Central memory CD8-positive, alpha-beta T cell (primary cell): Measurements from ENCODE around the gene BLVRB.

ENCODE experiments used
- ATAC-seq: fragments of 150-1000 bp; cut with Tn5 transposase; replicated peaks from 2 replicates; pipeline ENCODE4 v1.10.0; 2022; ENCODE audit warnings: mild to moderate bottlenecking, moderate FRiP score, moderate number of reproducible peaks; ENCODE audit not compliant: poor library complexity, severe bottlenecking; ENCODE audit errors: extremely low read depth
- DNase-seq, 2 donors: peaks; one replicate each; pipeline ENCODE4 v3.0.0; 2021; ENCODE audit warnings: low spot score in 2 of 2
- H3K27ac Mint-ChIP-seq: one replicate; pipeline ENCODE4 v1.8.0; 2022; ENCODE audit warnings: low read depth, mild to moderate bottlenecking, moderate library complexity, mixed read lengths
- H3K27me3 Mint-ChIP-seq: one replicate; pipeline ENCODE4 v1.8.0; 2022; ENCODE audit warnings: mixed read lengths
- H3K36me3 Mint-ChIP-seq: one replicate; pipeline ENCODE4 v1.8.0; 2022; ENCODE audit warnings: mild to moderate bottlenecking, moderate library complexity, mixed read lengths; ENCODE audit not compliant: insufficient read depth
- H3K4me1 Mint-ChIP-seq: one replicate; pipeline ENCODE4 v1.8.0; 2022; ENCODE audit warnings: mixed read lengths
- H3K4me3 Mint-ChIP-seq: one replicate; pipeline ENCODE4 v1.8.0; 2022; ENCODE audit warnings: mild to moderate bottlenecking, moderate library complexity, mixed read lengths
- H3K9me3 Mint-ChIP-seq: one replicate; pipeline ENCODE4 v1.8.0; 2022; ENCODE audit warnings: mixed read lengths

Gene BLVRB

DNA sequence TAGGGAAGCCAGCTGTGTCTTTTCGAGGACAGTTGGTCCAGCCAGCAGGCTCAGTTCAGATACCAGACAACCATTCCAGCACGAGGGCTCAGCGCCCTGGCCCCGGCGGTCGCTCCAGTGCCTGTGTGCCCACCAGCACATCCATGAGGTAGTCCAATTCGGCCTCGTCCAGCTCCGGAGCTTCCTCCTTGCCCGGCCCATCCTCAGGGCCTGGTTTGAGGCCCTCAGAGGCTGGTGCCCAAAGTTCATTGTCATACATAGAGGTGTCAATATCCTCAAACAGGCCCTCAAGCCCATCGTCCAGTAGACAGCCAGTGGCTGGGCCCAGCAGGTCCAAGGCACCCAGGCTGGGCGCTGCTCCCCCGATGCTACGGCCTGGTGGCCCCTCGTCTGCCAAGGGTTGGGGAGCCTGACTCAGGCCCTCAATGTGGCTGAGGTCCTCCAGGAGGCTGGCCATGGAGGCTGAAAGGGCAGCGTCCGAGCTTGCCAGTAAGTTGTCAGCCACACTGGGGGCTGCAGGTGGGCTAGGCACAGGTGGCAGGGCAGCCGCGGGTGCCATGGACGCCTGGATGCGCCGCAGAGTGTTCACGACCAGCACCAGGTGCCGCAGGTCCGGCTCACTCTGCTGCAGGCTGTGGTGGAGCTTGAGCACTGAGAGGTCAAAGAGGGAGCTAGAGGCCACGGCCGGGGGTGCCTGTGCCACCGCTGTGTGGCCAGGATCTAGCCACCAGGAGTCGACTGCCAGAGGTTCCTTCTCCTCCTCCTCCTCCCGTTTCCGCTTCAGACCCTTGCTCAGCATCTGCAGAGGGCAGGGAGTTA lies 42.6 kb downstream of the BLVRB start:
- ATAC-seq (no peak), DNase-seq (no peak)
- Mint-ChIP-seq H3K4me1 (peaks cover 14% of the 10 kb centered on the region), H3K4me3 (peak overlapping the region; percentile 79), H3K9me3 (no peaks in the 10 kb centered on the region), H3K27me3 (no peaks in the 10 kb centered on the region), H3K27ac (no peak overlapping the region), H3K36me3 (peaks cover 20% of the 10 kb centered on the region)

DNA sequence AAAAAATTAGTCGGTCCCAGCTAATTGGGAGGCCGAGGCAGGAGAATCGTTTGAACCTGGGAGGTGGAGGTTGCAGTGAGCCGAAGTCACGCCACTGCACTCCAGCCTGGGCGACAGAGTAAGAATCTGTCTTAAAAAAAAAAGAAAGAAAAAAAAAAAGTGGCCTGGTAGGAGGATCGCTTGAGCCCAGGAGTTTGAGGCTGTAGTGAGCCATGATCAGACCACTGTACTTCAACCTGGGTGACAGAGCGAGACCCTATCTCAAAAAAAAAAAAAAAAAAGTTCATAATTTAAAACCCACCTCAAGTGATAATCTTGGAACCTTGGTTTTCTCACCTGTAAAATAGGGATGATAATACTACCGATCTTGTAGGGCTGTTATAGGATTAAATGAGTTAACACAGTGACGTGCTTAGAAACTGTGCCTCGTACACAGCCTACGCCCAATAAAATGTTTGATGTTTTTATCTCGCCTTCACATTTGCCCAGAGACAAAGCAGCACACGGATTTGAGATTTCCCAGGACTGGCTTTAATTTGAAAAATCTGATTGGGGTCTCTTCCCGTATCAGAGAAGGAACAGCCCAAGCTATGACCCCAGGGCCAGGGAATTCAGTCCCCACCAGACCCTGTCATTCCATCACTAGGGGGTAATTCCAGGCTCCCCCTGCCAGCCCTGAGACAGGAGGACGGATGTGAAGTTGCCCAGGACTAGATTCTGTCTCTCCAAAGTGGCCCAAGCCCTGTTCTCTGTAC lies 43.4 kb downstream of the BLVRB start:
- H3K9me3 Mint-ChIP-seq, result no peaks in the 10 kb centered on the region
- H3K4me3 Mint-ChIP-seq, result peak overlapping the region; percentile 79
- DNase-seq, result no peak
- peak overlapping the region; percentile 88 for H3K27ac Mint-ChIP-seq
- H3K27me3 Mint-ChIP-seq, result no peaks in the 10 kb centered on the region
- peaks cover 20% of the 10 kb centered on the region for H3K36me3 Mint-ChIP-seq
- no peak for ATAC-seq
- peaks cover 20% of the 10 kb centered on the region for H3K4me1 Mint-ChIP-seq

DNA sequence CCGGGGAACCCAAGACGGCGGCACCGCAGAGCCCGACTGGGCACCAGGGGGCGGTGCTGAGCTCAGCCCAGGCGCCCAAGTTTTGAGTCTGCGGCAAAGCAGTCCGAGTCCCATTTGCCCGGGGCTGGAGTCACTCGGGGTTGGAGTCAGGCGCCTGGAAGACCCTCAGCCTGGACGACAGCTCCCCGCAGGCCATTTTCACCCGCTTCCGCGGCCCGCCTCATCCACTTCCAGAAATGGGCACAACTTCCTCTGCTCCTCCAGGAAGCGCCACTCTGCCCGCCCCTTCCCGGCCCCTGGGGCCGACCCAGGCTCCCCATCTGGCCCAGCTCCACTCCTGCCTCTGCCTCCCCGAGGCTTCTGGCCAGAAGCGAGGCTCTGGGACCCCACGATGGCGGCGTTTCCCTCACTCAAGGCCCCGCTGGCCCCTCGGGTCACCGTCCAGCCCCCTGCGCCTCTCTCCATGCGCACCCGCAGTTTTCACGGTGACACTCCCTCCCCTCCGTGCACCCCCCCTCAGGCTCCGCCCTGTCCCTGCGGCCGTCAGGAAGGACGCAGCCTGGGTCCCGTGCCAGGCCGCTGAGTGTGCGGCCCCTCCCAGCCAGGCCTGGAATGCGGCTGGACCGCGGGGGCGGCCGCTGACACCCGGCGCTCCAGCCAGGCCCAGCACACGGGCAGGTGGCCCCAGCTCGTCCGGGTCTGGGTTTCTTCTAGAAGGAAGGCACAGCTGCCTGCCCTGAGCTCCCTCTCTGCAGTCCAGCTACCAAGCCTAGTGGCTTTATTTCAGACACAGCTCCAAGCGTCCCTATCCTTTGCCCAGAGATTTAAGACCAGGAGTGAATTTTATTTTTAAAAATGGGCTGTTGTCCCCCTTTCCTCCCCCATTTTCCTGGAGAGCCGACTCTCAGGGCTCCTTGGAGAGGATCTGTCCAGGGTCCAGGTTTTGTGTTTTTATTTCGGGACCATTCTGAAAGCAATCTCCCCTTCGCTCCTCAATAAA lies 44.5 kb downstream of the BLVRB start:
- DNase-seq (peak; percentile 59 to 63), ATAC-seq (no peak)
- Mint-ChIP-seq H3K9me3 (no peaks in the 10 kb centered on the region), H3K4me1 (peaks cover 25% of the 10 kb centered on the region), H3K27me3 (no peaks in the 10 kb centered on the region), H3K27ac (peak overlapping the region; percentile 88), H3K36me3 (peaks cover 20% of the 10 kb centered on the region), H3K4me3 (peak overlapping the region; percentile 79)

DNA sequence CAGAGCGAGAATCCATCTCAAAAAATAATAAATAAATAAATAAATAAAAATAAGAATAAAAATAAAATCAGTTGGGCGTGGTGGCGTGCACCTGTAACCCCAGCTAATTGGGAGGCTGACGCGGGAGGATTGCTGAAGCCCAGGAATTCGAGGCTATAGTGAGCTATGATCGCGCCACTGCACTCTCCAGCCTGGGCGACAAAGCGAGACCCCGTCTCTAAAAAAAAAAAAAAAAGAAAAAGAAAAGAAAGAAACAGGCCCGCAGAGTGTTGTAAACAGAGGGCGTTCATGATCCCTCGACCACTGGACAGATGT lies 45.1 kb downstream of the BLVRB start:
- DNase-seq (no peak), ATAC-seq (no peak)
- no peaks in the 10 kb centered on the region for H3K27me3 Mint-ChIP-seq
- H3K36me3 Mint-ChIP-seq, result peaks cover 16% of the 10 kb centered on the region
- H3K4me3 Mint-ChIP-seq, result peak overlapping the region; percentile 79
- peaks cover 25% of the 10 kb centered on the region for H3K4me1 Mint-ChIP-seq
- H3K27ac Mint-ChIP-seq, result peak overlapping the region; percentile 88
- H3K9me3 Mint-ChIP-seq, result no peaks in the 10 kb centered on the region

DNA sequence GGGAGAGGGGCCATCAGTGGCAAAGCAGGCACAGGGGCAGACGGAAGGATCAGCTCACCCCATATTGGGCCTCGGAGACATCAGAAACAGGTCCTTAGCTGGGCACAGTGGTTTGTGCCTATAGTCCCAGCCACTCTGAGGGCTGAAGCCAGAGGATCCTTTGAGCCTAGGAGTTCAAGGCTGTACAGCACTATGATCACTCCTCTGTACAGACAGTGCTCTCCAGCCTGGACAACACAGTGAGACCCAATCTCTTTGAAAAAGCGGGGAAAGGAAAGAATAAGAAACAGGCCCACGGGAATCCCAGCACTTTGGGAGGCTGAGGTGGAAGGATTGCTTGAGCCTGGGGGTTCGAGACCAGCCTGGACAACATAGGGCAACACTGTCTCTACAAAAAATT lies 45.8 kb downstream of the BLVRB start:
- ATAC-seq (no peak), DNase-seq (no peak)
- peaks cover 14% of the 10 kb centered on the region for H3K36me3 Mint-ChIP-seq
- H3K27ac Mint-ChIP-seq, result no peak overlapping the region
- no peaks in the 10 kb centered on the region for H3K27me3 Mint-ChIP-seq
- H3K4me3 Mint-ChIP-seq, result peak overlapping the region; percentile 79
- peaks cover 23% of the 10 kb centered on the region for H3K4me1 Mint-ChIP-seq
- no peaks in the 10 kb centered on the region for H3K9me3 Mint-ChIP-seq

- H3K4me1 Mint-ChIP-seq, result peaks cover 16% of the 10 kb centered on the region
- no peak overlapping the region for H3K27ac Mint-ChIP-seq
- H3K4me3 Mint-ChIP-seq, result peak overlapping the region; percentile 79
- H3K9me3 Mint-ChIP-seq, result no peaks in the 10 kb centered on the region
- ATAC-seq (no peak), DNase-seq (no peak)
- peaks cover 10% of the 10 kb centered on the region for H3K36me3 Mint-ChIP-seq
- no peaks in the 10 kb centered on the region for H3K27me3 Mint-ChIP-seq
Observed at GRCh38 chr19:40419066-40419612, 46.4 kb downstream of the BLVRB start.

- peaks cover 20% of the 10 kb centered on the region for H3K4me1 Mint-ChIP-seq
- peaks cover 10% of the 10 kb centered on the region for H3K36me3 Mint-ChIP-seq
- DNase-seq (no peak), ATAC-seq (no peak)
- H3K9me3 Mint-ChIP-seq, result no peaks in the 10 kb centered on the region
- no peaks in the 10 kb centered on the region for H3K27me3 Mint-ChIP-seq
- peak overlapping the region; percentile 58 for H3K27ac Mint-ChIP-seq
- no peak overlapping the region for H3K4me3 Mint-ChIP-seq
Observed at GRCh38 chr19:40418040-40418439, 47.5 kb downstream of the BLVRB start.

DNA sequence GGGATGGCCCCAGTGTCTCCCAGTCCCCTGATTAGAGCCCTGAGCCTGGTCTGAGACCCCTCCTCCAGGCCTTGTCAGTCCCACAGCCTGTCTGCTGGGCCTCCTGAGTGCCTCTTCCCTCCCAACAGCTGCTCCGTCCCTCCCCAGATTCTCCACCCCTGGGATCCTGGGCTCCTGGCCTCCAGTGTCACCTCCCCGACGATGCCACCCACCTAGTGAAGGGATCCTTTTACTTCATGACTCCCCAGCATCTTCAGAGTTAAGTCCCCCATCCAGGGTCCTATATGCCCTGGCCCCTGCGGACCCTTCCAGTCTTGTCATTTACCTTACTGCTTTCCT lies 47.9 kb downstream of the BLVRB start:
- Mint-ChIP-seq H3K9me3 (no peaks in the 10 kb centered on the region), H3K27ac (peak overlapping the region; percentile 58), H3K27me3 (no peaks in the 10 kb centered on the region), H3K4me1 (peaks cover 20% of the 10 kb centered on the region), H3K36me3 (peaks cover 10% of the 10 kb centered on the region), H3K4me3 (no peak overlapping the region)
- DNase-seq (no peak), ATAC-seq (no peak)

DNA sequence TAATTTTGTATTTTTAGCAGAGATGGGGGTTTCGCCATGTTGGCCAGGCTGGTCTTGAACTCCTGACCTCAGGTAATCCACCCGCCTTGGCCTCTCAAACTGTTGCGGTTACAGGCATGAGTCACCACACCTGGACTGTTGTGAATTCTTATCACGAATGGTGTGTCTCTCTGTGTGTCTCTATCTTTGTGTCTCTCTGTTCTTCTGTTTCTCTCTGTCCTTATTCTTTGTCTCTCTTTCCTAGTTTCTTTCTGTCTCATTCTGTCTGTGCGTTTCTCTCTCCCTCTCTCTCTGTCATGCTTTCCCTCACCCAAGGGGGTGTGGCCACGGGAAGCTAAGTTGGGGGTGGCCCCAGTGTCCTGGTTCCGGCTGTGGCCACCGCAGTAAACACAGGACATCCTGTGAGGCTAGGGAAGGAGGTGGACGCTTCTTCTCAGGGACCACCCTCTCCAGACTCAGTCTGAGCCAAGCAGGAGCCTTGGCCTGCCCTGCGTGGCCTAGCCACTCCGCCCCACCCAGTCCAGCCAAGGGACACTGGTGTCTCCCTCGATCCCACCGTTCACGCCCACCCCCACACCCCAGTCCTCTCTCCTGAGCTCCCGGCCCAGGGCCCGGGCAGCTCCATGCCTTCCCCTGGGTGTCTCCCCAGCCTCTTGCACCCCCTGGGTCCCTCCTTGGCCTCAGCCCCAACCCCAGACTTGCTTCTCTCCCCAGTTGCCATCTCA lies 48.5 kb downstream of the BLVRB start:
- no peaks in the 10 kb centered on the region for H3K9me3 Mint-ChIP-seq
- H3K27me3 Mint-ChIP-seq, result no peaks in the 10 kb centered on the region
- DNase-seq (no peak), ATAC-seq (no peak)
- peaks cover 8% of the 10 kb centered on the region for H3K36me3 Mint-ChIP-seq
- no peak overlapping the region for H3K4me3 Mint-ChIP-seq
- peaks cover 20% of the 10 kb centered on the region for H3K4me1 Mint-ChIP-seq
- peak overlapping the region; percentile 33 for H3K27ac Mint-ChIP-seq

DNA sequence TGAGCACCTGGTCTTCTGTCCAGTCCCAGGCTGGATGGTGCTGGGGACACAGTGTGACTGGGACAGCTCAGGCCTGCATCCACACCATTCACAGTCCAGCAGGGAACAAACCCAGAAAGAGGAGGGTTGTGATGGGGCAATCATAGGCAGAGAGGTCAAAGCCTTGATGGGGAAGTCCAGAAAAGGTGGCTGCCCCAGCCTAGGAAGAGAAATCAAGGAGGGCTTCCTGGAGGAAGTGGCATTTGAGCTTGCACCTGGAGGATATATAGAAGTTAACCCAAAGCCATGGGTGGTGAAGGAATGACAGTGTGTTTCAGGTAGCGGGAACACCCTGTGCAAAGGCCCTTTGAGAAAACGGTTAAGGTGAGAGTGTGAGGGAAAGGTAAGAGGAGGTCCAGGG lies 49.8 kb downstream of the BLVRB start:
- no peaks in the 10 kb centered on the region for H3K9me3 Mint-ChIP-seq

GRCh38 chr19:40414542-40415535 lies 50.7 kb downstream of the BLVRB start:
- peaks cover 4% of the 10 kb centered on the region for H3K36me3 Mint-ChIP-seq
- no peak for DNase-seq
- H3K4me3 Mint-ChIP-seq, result no peak overlapping the region
- peak overlapping the region; percentile 32 for H3K27ac Mint-ChIP-seq
- ATAC-seq, result no peak
- H3K4me1 Mint-ChIP-seq, result peaks cover 16% of the 10 kb centered on the region
- H3K9me3 Mint-ChIP-seq, result no peaks in the 10 kb centered on the region
- no peaks in the 10 kb centered on the region for H3K27me3 Mint-ChIP-seq

More for the DNA sequence above, 49.8 kb downstream of the BLVRB start:
- Mint-ChIP-seq H3K27me3 (no peaks in the 10 kb centered on the region), H3K4me3 (no peak overlapping the region), H3K4me1 (peaks cover 20% of the 10 kb centered on the region), H3K36me3 (peaks cover 7% of the 10 kb centered on the region), H3K27ac (peak overlapping the region; percentile 32)
- ATAC-seq (no peak), DNase-seq (no peak)
